Neuronal stem cell (in vitro differentiated cells): ENCODE measurements around the gene SFMBT2.

Source experiments
- DNase-seq: peaks from one replicate; pipeline ENCODE4 v3.0.0-alpha.2; 2013; ENCODE audit warnings: low spot score
- H2AFZ ChIP-seq: one replicate; pipeline ENCODE4 v1.6.1; 2013; ENCODE audit warnings: mild to moderate bottlenecking, low read length, inconsistent platforms
- H2AK5ac ChIP-seq: 2 replicates; pipeline ENCODE4 v1.6.1; 2013; ENCODE audit warnings: low read depth, mild to moderate bottlenecking, inconsistent platforms, low read length, moderate library complexity, mixed read lengths
- H2BK120ac ChIP-seq: 2 replicates; pipeline ENCODE4 v1.6.1; 2013; ENCODE audit warnings: low read depth, mild to moderate bottlenecking, inconsistent platforms, low read length, moderate library complexity, mixed read lengths
- H2BK12ac ChIP-seq: one replicate; pipeline ENCODE4 v1.6.1; 2013; ENCODE audit warnings: low read length, inconsistent platforms
- H2BK15ac ChIP-seq: 2 replicates; pipeline ENCODE4 v1.6.1; 2013; ENCODE audit warnings: mild to moderate bottlenecking, low read length, inconsistent platforms, mixed read lengths
- H2BK5ac ChIP-seq: one replicate; pipeline ENCODE4 v1.6.1; 2013; ENCODE audit warnings: inconsistent platforms, mild to moderate bottlenecking, low read length, moderate library complexity
- H3K14ac ChIP-seq: one replicate; pipeline ENCODE4 v1.6.1; 2013; ENCODE audit warnings: low read length, inconsistent platforms
- H3K18ac ChIP-seq: 2 replicates; pipeline ENCODE4 v1.6.1; 2013; ENCODE audit warnings: low read length, inconsistent platforms
- H3K23ac ChIP-seq: 2 replicates; pipeline ENCODE4 v1.6.1; 2013; ENCODE audit warnings: low read depth, mild to moderate bottlenecking, mixed read lengths, low read length, inconsistent platforms; ENCODE audit not compliant: poor library complexity
- H3K27ac ChIP-seq: replicated peaks from 3 replicates; pipeline ENCODE4 v1.5.1; 2013; ENCODE audit warnings: low read length, inconsistent platforms
- H3K27me3 ChIP-seq, 3 experiments: 2 replicates each; pipeline ENCODE4 v1.6.1; 2013; ENCODE audit warnings: low read length in 3 of 3, mild to moderate bottlenecking in 2 of 3, inconsistent platforms in 1 of 3, low read depth in 1 of 3, mixed read lengths in 1 of 3, moderate library complexity in 1 of 3; ENCODE audit not compliant: control insufficient read depth in 3 of 3, insufficient read depth in 3 of 3
- H3K36me3 ChIP-seq, 2 donors: replicated peaks in 1 of 2; 2 replicates each; pipeline ENCODE4 v1.6.1; 2013; ENCODE audit warnings: low read length in 2 of 2; ENCODE audit not compliant: control insufficient read depth in 2 of 2, insufficient read depth in 2 of 2
- H3K4ac ChIP-seq: 2 replicates; pipeline ENCODE4 v1.6.1; 2013; ENCODE audit warnings: inconsistent platforms, mild to moderate bottlenecking, low read length, moderate library complexity
- H3K4me1 ChIP-seq, 2 donors: 1 replicate in 1 of 2; 2 replicates in 1 of 2; pipeline ENCODE4 v1.6.1; 2013; ENCODE audit warnings: low read length in 2 of 2, low read depth in 1 of 2; ENCODE audit not compliant: control insufficient read depth in 2 of 2, insufficient read depth in 1 of 2
- H3K4me2 ChIP-seq: one replicate; pipeline ENCODE4 v1.6.1; 2013; ENCODE audit warnings: mild to moderate bottlenecking, low read length, inconsistent platforms; ENCODE audit not compliant: insufficient read depth, poor library complexity, severe bottlenecking
- H3K4me3 ChIP-seq, 2 donors: 2 replicates each; pipeline ENCODE4 v1.5.1; 2013; ENCODE audit warnings: low read length in 2 of 2, mild to moderate bottlenecking in 2 of 2, inconsistent platforms in 1 of 2, moderate library complexity in 1 of 2
- H3K79me1 ChIP-seq: one replicate; pipeline ENCODE4 v1.6.1; 2013; ENCODE audit warnings: low read depth, mild to moderate bottlenecking, inconsistent platforms, low read length, moderate library complexity
- H3K9ac ChIP-seq: one replicate; pipeline ENCODE4 v1.6.1; 2013; ENCODE audit warnings: mild to moderate bottlenecking, low read depth, low read length, inconsistent platforms; ENCODE audit not compliant: poor library complexity
- H3K9me3 ChIP-seq, 2 donors: replicated peaks in 1 of 2; 2 replicates each; pipeline versions ENCODE3 to v1.6.1; 2013; ENCODE audit warnings: low read length in 2 of 2, mild to moderate bottlenecking in 2 of 2, inconsistent platforms in 1 of 2, low read depth in 1 of 2, mixed read lengths in 1 of 2, moderate library complexity in 1 of 2; ENCODE audit not compliant: control insufficient read depth in 2 of 2, insufficient read depth in 1 of 2
- H4K8ac ChIP-seq: one replicate; pipeline ENCODE4 v1.6.1; 2013; ENCODE audit warnings: low read depth, mild to moderate bottlenecking, inconsistent platforms, low read length, moderate library complexity
- H4K91ac ChIP-seq: one replicate; pipeline ENCODE4 v1.6.1; 2013; ENCODE audit warnings: low read length, low read depth, mild to moderate bottlenecking, inconsistent platforms; ENCODE audit not compliant: poor library complexity
- WGBS, 2 donors: extraction: QIAGEN DNeasy Blood & Tissue Kit; methylation state at CpG; one replicate each; pipeline ENCODE4 v1.1.7; 2013; ENCODE audit warnings: missing lambda C conversion rate in 2 of 2, mixed read lengths in 1 of 2; ENCODE audit not compliant: insufficient read length in 2 of 2, insufficient replicate concordance in 1 of 2; ENCODE audit errors: extremely low coverage in 2 of 2; 5-methylcytosine and 5-hydroxymethylcytosine counted together

SFMBT2 gene

GRCh38 chr10:7146189-7146588 lies 264.6 kb downstream of the SFMBT2 start:
- Histone ChIP-seq H2AFZ (no peak overlapping the region), H2BK120ac (no peak overlapping the region), H3K4me3 (no peak overlapping the region), H3K27ac (no peak overlapping the region), H3K23ac (no peak overlapping the region), H3K9me3 (peaks cover 0 to 2% of the 10 kb centered on the region in 2 donors), H2BK5ac (no peak overlapping the region), H3K4ac (no peak overlapping the region), H2AK5ac (no peak overlapping the region), H3K27me3 (no peaks in the 10 kb centered on the region), H2BK12ac (no peak overlapping the region), H3K9ac (no peak overlapping the region), H3K14ac (no peak overlapping the region), H3K18ac (no peak overlapping the region), H3K4me2 (no peak overlapping the region), H4K8ac (no peak overlapping the region), H4K91ac (no peak overlapping the region), H3K36me3 (no peaks in the 10 kb centered on the region), H2BK15ac (no peak overlapping the region), H3K79me1 (no peaks in the 10 kb centered on the region), H3K4me1 (no peaks in the 10 kb centered on the region)
- no CpG with 5 or more reads among the region's 3 CpGs for WGBS, 2 donors
- DNase-seq, result no peak

GRCh38 chr10:7136016-7136415 lies 274.8 kb downstream of the SFMBT2 start:
- no peak overlapping the region for H3K23ac ChIP-seq
- no peaks in the 10 kb centered on the region for H3K36me3 ChIP-seq
- no peak overlapping the region for H3K4me2 ChIP-seq
- H2BK15ac ChIP-seq, result no peak overlapping the region
- no peak overlapping the region for H2BK12ac ChIP-seq
- no peak overlapping the region for H3K14ac ChIP-seq
- no CpG with 5 or more reads among the region's 5 CpGs for WGBS, 2 donors
- no peak for DNase-seq
- H2AFZ ChIP-seq, result no peak overlapping the region
- H3K9ac ChIP-seq, result no peak overlapping the region
- H3K4me3 ChIP-seq, result no peak overlapping the region
- H2AK5ac ChIP-seq, result no peak overlapping the region
- no peaks in the 10 kb centered on the region for H3K79me1 ChIP-seq
- H2BK120ac ChIP-seq, result no peak overlapping the region
- H3K4me1 ChIP-seq, result no peaks in the 10 kb centered on the region
- H4K91ac ChIP-seq, result no peak overlapping the region
- no peak overlapping the region for H3K4ac ChIP-seq
- H3K18ac ChIP-seq, result no peak overlapping the region
- H2BK5ac ChIP-seq, result no peak overlapping the region
- no peak overlapping the region for H3K27ac ChIP-seq
- H3K9me3 ChIP-seq, result no peaks in the 10 kb centered on the region
- H4K8ac ChIP-seq, result no peak overlapping the region
- H3K27me3 ChIP-seq, result peaks cover 0 to 6% (median 0%) of the 10 kb centered on the region in 3 experiments

- H3K79me1 ChIP-seq, result no peaks in the 10 kb centered on the region
- H4K8ac ChIP-seq, result no peak overlapping the region
- H3K18ac ChIP-seq, result no peak overlapping the region
- no peak overlapping the region for H3K9ac ChIP-seq
- no peak overlapping the region for H2BK5ac ChIP-seq
- H3K4me3 ChIP-seq, result no peak overlapping the region
- no peak overlapping the region for H3K14ac ChIP-seq
- no peaks in the 10 kb centered on the region for H3K4me1 ChIP-seq
- H2AFZ ChIP-seq, result no peak overlapping the region
- no peak overlapping the region for H3K27ac ChIP-seq
- peaks cover 0 to 6% (median 0%) of the 10 kb centered on the region in 3 experiments for H3K27me3 ChIP-seq
- H2AK5ac ChIP-seq, result no peak overlapping the region
- no peak overlapping the region for H2BK15ac ChIP-seq
- H2BK12ac ChIP-seq, result no peak overlapping the region
- H3K4me2 ChIP-seq, result no peak overlapping the region
- no peak overlapping the region for H4K91ac ChIP-seq
- no peaks in the 10 kb centered on the region for H3K36me3 ChIP-seq
- DNase-seq, result no peak
- no peak overlapping the region for H3K4ac ChIP-seq
- H2BK120ac ChIP-seq, result no peak overlapping the region
- H3K23ac ChIP-seq, result no peak overlapping the region
- H3K9me3 ChIP-seq, result no peaks in the 10 kb centered on the region
Observed at GRCh38 chr10:7135188-7135587, 275.6 kb downstream of the SFMBT2 start.

- DNase-seq, result no peak
- WGBS, 2 donors, result no CpG with 5 or more reads among the region's 1 CpG
Observed at GRCh38 chr10:7134448-7134847, 276.4 kb downstream of the SFMBT2 start.

More at GRCh38 chr10:7134448-7134847, 276.4 kb downstream of the SFMBT2 start:
- H3K4me1 ChIP-seq, result no peaks in the 10 kb centered on the region
- H3K27me3 ChIP-seq, result peaks cover 0 to 6% (median 0%) of the 10 kb centered on the region in 3 experiments
- no peak overlapping the region for H3K14ac ChIP-seq
- no peak overlapping the region for H4K91ac ChIP-seq
- no peak overlapping the region for H2BK15ac ChIP-seq
- no peak overlapping the region for H2BK5ac ChIP-seq
- no peak overlapping the region for H3K18ac ChIP-seq
- H2AFZ ChIP-seq, result no peak overlapping the region
- no peak overlapping the region for H4K8ac ChIP-seq
- H3K27ac ChIP-seq, result no peak overlapping the region
- H3K4me3 ChIP-seq, result no peak overlapping the region
- no peak overlapping the region for H2BK120ac ChIP-seq
- no peaks in the 10 kb centered on the region for H3K79me1 ChIP-seq
- no peak overlapping the region for H2BK12ac ChIP-seq
- no peak overlapping the region for H2AK5ac ChIP-seq
- no peak overlapping the region for H3K9ac ChIP-seq
- H3K4ac ChIP-seq, result no peak overlapping the region
- H3K36me3 ChIP-seq, result no peaks in the 10 kb centered on the region
- no peak overlapping the region for H3K4me2 ChIP-seq
- no peak overlapping the region for H3K23ac ChIP-seq
- no peaks in the 10 kb centered on the region for H3K9me3 ChIP-seq
